ENCODE measurements around the gene GTF3A. TPM values are rescaled to one million over a fixed set of nuclear protein-coding genes. Genes with fewer than 3 reads are reported as not detected.

The GTF3A gene
- total RNA-seq, 2 donors from 2014 or later: 54.7 to 94.2 TPM

GRCh38 chr13:27470075-27470820 lies 45.8 kb downstream of the GTF3A start:
- Histone ChIP-seq H3K4me3 (no peak overlapping the region), H3K9me3 (no peaks in the 10 kb centered on the region), H3K27me3 (no peaks in the 10 kb centered on the region), H3K36me3 (replicated peaks in 1 of 2; ENCODE audit: insufficient read depth in 1 of 2, low read depth in 2 of 2) (no peaks in the 10 kb centered on the region), H3K4me1 (no peaks in the 10 kb centered on the region), H3K27ac (no peak overlapping the region)
- TF ChIP-seq CTCF (IDR thresholded peaks at IDR 0.05): no peak
- 71 to 72% methylated on average over 5 of the region's 5 CpGs for WGBS, 2 donors
- no peak for DNase-seq
- ATAC-seq: no peak
- intact Hi-C loops (cut with DNase I): no loop called here

GRCh38 chr13:27472441-27472840 lies 48.0 kb downstream of the GTF3A start:
- TF ChIP-seq POLR2A (IDR thresholded peaks at IDR 0.05): no peak
- TF ChIP-seq CTCF (IDR thresholded peaks at IDR 0.05): no peak
- Histone ChIP-seq H3K27me3 (no peaks in the 10 kb centered on the region), H3K36me3 (replicated peaks in 1 of 2; ENCODE audit: insufficient read depth in 1 of 2, low read depth in 2 of 2) (no peaks in the 10 kb centered on the region), H3K4me3 (no peak overlapping the region), H3K4me1 (no peaks in the 10 kb centered on the region), H3K9me3 (no peaks in the 10 kb centered on the region), H3K27ac (no peak overlapping the region)
- intact Hi-C loops (cut with DNase I): no loop called here
- ATAC-seq: no peak
- DNase-seq: no peak
- 74 to 85% methylated on average over 2 of the region's 2 CpGs for WGBS, 2 donors

DNA sequence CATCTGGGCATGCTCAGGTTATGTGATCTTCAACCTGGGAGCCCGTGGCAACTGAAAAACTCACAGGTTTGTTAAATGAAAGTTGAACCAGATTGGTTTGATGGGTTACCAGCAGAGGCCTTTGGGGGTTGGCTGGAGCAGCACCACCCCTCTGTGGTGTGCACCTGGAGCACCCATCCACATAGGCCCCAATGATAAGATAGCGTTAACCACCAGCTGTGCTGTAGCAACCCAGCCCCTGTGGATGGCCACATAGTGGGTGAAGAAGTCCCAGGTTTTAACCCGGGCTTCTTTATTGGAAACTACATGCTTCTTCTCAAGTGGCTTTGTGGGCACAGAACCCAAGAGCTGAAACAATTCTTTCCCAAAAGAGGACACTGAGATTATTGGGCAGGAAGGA lies 48.5 kb downstream of the GTF3A start:
- Histone ChIP-seq H3K27ac (no peak overlapping the region), H3K36me3 (replicated peaks in 1 of 2; ENCODE audit: insufficient read depth in 1 of 2, low read depth in 2 of 2) (no peaks in the 10 kb centered on the region), H3K27me3 (no peaks in the 10 kb centered on the region), H3K4me3 (no peak overlapping the region), H3K9me3 (no peaks in the 10 kb centered on the region), H3K4me1 (no peaks in the 10 kb centered on the region)
- 86 to 90% methylated on average over 1 to 3 of the region's 3 CpGs for WGBS, 2 donors
- TF ChIP-seq POLR2A (IDR thresholded peaks at IDR 0.05) (no peak), CTCF (IDR thresholded peaks at IDR 0.05) (no peak)
- no peak for DNase-seq
- intact Hi-C loops (cut with DNase I): no loop called here
- no peak for ATAC-seq

GRCh38 chr13:27474751-27475268 lies 50.4 kb downstream of the GTF3A start:
- TF ChIP-seq CTCF (IDR thresholded peaks at IDR 0.05) (no peak), POLR2A (IDR thresholded peaks at IDR 0.05) (no peak)
- DNase-seq: no peak
- WGBS, 2 donors: 88 to 92% methylated on average over 13 of the region's 13 CpGs

More at GRCh38 chr13:27474751-27475268, 50.4 kb downstream of the GTF3A start:
- no peak overlapping the region for H3K4me3 ChIP-seq
- H3K27me3 ChIP-seq: no peaks in the 10 kb centered on the region
- intact Hi-C loops (cut with DNase I): no loop called here
- no peaks in the 10 kb centered on the region for H3K36me3 ChIP-seq (replicated peaks in 1 of 2; ENCODE audit: insufficient read depth in 1 of 2, low read depth in 2 of 2)
- no peak overlapping the region for H3K27ac ChIP-seq
- no peaks in the 10 kb centered on the region for H3K9me3 ChIP-seq
- no peak for ATAC-seq
- H3K4me1 ChIP-seq: no peaks in the 10 kb centered on the region

All from body of pancreas (tissue), 4 donors.